Vagina (tissue), 2 donors: ENCODE measurements around the gene DPP8.

Experiments
- CTCF ChIP-seq, 3 experiments: fragments of 450-650 bp in 2 of 3; fragments of 200-600 bp in 1 of 3; sonication (generic) in 1 of 3; IDR thresholded peaks; one replicate each; pipeline ENCODE4 v1.5.1; 2017 to 2019; ENCODE audit warnings: antibody characterized with exemption in 3 of 3, mild to moderate bottlenecking in 2 of 3, moderate library complexity in 2 of 3
- POLR2A ChIP-seq, 2 donors: fragments of 450-650 bp; IDR thresholded peaks; one replicate each; pipeline ENCODE4 v1.6.1; 2017; ENCODE audit warnings: antibody characterized with exemption in 2 of 2, mild to moderate bottlenecking in 2 of 2, moderate library complexity in 2 of 2
- POLR2AphosphoS5 ChIP-seq, 2 donors: sonication (generic); formaldehyde crosslinking; IDR thresholded peaks; one replicate each; pipeline ENCODE4 v1.9.0; 2017; ENCODE audit warnings: antibody characterized with exemption in 2 of 2, mild to moderate bottlenecking in 2 of 2, low read depth in 1 of 2; ENCODE audit not compliant: insufficient read depth in 1 of 2

- TF ChIP-seq POLR2AphosphoS5 (IDR thresholded peaks at IDR 0.05; ENCODE audit: insufficient read depth in 1 of 2, low read depth in 1 of 2) (no peak), CTCF (IDR thresholded peaks at IDR 0.05) (no peak), POLR2A (IDR thresholded peaks at IDR 0.05) (no peak)
Observed at GRCh38 chr15:65406424-65407000, 111.0 kb downstream of the DPP8 start.
